ENCODE data around the gene WASF1.

- TF ChIP-seq MYBL2 (CRISPR knock-in tag; IDR thresholded peaks at IDR 0.05) (no peak), CTCF (IDR thresholded peaks at IDR 0.05) (no peak), ATF6 (CRISPR knock-in tag; IDR thresholded peaks at IDR 0.05) (no peak), E2F1 (CRISPR knock-in tag; IDR thresholded peaks at IDR 0.05) (no peak), PRRX2 (CRISPR knock-in tag; IDR thresholded peaks at IDR 0.05) (no peak), PREB (CRISPR knock-in tag; IDR thresholded peaks at IDR 0.05; ENCODE audit: borderline replicate concordance) (no peak)
Measured at GRCh38 chr6:110214338-110214737, 34.9 kb upstream of the WASF1 start.

Data from WTC11 (cell line).